Activated CD4-positive, alpha-beta T cell treated with anti-CD3 and anti-CD28 coated beads, Interleukin-2, amount 50 U/mL, for 4 hours (primary cell): ENCODE results near the gene KISS1.

ENCODE experiments used
- DNase-seq, 2 experiments: peaks; one replicate each; pipeline ENCODE4 v3.0.0-alpha.2; 2020

KISS1 gene

GRCh38 chr1:204190212-204191211 lies 5.8 kb downstream of the KISS1 start:
- no peak for DNase-seq

GRCh38 chr1:204188959-204189639 lies 7.2 kb downstream of the KISS1 start:
- DNase-seq, result no peak

- DNase-seq, result no peak
Observed at GRCh38 chr1:204186597-204186996, 9.7 kb downstream of the KISS1 start.

GRCh38 chr1:204181116-204181515 lies 15.2 kb downstream of the KISS1 start:
- no peak for DNase-seq

- DNase-seq, result no peak
Observed at GRCh38 chr1:204180133-204180532, 16.2 kb downstream of the KISS1 start.

GRCh38 chr1:204178487-204179281 lies 17.6 kb downstream of the KISS1 start:
- DNase-seq, result no peak

GRCh38 chr1:204177133-204177532 lies 19.2 kb downstream of the KISS1 start:
- DNase-seq, result no peak

GRCh38 chr1:204176049-204176448 lies 20.2 kb downstream of the KISS1 start:
- no peak for DNase-seq

GRCh38 chr1:204174958-204175357 lies 21.3 kb downstream of the KISS1 start:
- DNase-seq, result no peak

GRCh38 chr1:204172404-204173029 lies 23.8 kb downstream of the KISS1 start:
- no peak for DNase-seq

GRCh38 chr1:204171751-204172178 lies 24.5 kb downstream of the KISS1 start:
- DNase-seq, result no peak

- DNase-seq, result no peak
Observed at GRCh38 chr1:204170494-204171155, 25.7 kb downstream of the KISS1 start.

GRCh38 chr1:204169858-204170257 lies 26.4 kb downstream of the KISS1 start:
- no peak for DNase-seq

GRCh38 chr1:204167730-204168129 lies 28.6 kb downstream of the KISS1 start:
- no peak for DNase-seq

GRCh38 chr1:204166219-204166618 lies 30.1 kb downstream of the KISS1 start, which contains the start of gene REN:
TSS of gene REN (minus strand) at chr1:204166337. CDS start at chr1:204166293, 44 bp downstream.
- no peak for DNase-seq

GRCh38 chr1:204162494-204163074 lies 33.7 kb downstream of the KISS1 start:
- peak; percentile 75 to 77 for DNase-seq

GRCh38 chr1:204161609-204162493 lies 34.4 kb downstream of the KISS1 start:
- no peak for DNase-seq

GRCh38 chr1:204157962-204158361 lies 38.3 kb downstream of the KISS1 start:
- no peak for DNase-seq

GRCh38 chr1:204155881-204156280 lies 40.4 kb downstream of the KISS1 start:
- DNase-seq, result no peak

GRCh38 chr1:204154568-204155255 lies 41.6 kb downstream of the KISS1 start:
- no peak for DNase-seq
